H1 (cell line): Measurements from ENCODE around the gene PFN2. TPM values are rescaled to one million over a fixed set of nuclear protein-coding genes. Genes with fewer than 3 reads are reported as not detected.

Experiments used
- CTCF ChIA-PET: fragments of 300-600 bp; sonication (Branson Sonifier 250); formaldehyde crosslinking; loops from one replicate; lab custom pipeline; 2021; ENCODE audit not compliant: partially characterized antibody; lab: Charles Lee
- POLR2A ChIA-PET: fragments of 300-600 bp; sonication (Branson Sonifier 250); formaldehyde crosslinking; loops from one replicate; lab custom pipeline; 2021; ENCODE audit warnings: inconsistent platforms; ENCODE audit not compliant: partially characterized antibody; lab: Charles Lee
- DNase-seq, 2 experiments: peaks; one replicate each; pipeline versions ENCODE4 v3.0.0 to v3.0.0-alpha.2; 2010 to 2022; ENCODE audit warnings: low spot score in 2 of 2, low read depth in 1 of 2, mixed read lengths in 1 of 2
- FAIRE-seq: peaks from 2 replicates; lab custom pipeline; 2011; peaks lifted over from hg19 to GRCh38; lab: Jason Lieb, UNC
- H2AFZ ChIP-seq: 2 replicates; pipeline ENCODE4 v1.8.1; 2012; ENCODE audit warnings: low read length, inconsistent platforms
- H2AK5ac ChIP-seq: 2 replicates; pipeline ENCODE4 v1.6.1; 2013; ENCODE audit warnings: low read depth, low read length
- H2BK120ac ChIP-seq: replicated peaks from 2 replicates; pipeline ENCODE3; 2013; ENCODE audit warnings: low read depth, low read length, inconsistent platforms
- H2BK12ac ChIP-seq: 2 replicates; pipeline ENCODE4 v1.6.1; 2013; ENCODE audit warnings: low read depth, low read length
- H2BK15ac ChIP-seq: 2 replicates; pipeline ENCODE4 v1.6.1; 2013; ENCODE audit warnings: low read length
- H2BK20ac ChIP-seq: 2 replicates; pipeline ENCODE4 v1.6.1; 2013; ENCODE audit warnings: low read length
- H2BK5ac ChIP-seq: 2 replicates; pipeline ENCODE4 v1.6.1; 2013; ENCODE audit warnings: low read depth, low read length
- H3K14ac ChIP-seq: 2 replicates; pipeline ENCODE4 v1.6.1; 2013; ENCODE audit warnings: inconsistent platforms; ENCODE audit not compliant: insufficient read length
- H3K18ac ChIP-seq: 2 replicates; pipeline ENCODE4 v1.6.1; 2013; ENCODE audit warnings: low read length; ENCODE audit errors: extremely low read depth
- H3K23ac ChIP-seq: 2 replicates; pipeline ENCODE4 v1.6.1; 2013; ENCODE audit warnings: inconsistent platforms; ENCODE audit not compliant: insufficient read length
- H3K23me2 ChIP-seq: 2 replicates; pipeline ENCODE4 v1.6.1; 2013; ENCODE audit warnings: low read depth, low read length
- H3K27ac ChIP-seq: 2 replicates; pipeline ENCODE4 v1.6.1; 2011; ENCODE audit warnings: low read depth, low read length, inconsistent platforms
- H3K27me3 ChIP-seq, 4 experiments: replicated peaks in 1 of 4; 1 replicate in 1 of 4; 2 replicates in 3 of 4; pipeline versions ENCODE4 v1.6.1 to v1.8.1; 2011 to 2013; ENCODE audit warnings: low read length in 3 of 4, mild to moderate bottlenecking in 3 of 4, inconsistent platforms in 2 of 4, mixed read lengths in 2 of 4, moderate library complexity in 1 of 4; ENCODE audit not compliant: control insufficient read depth in 3 of 4, insufficient read depth in 3 of 4; ENCODE audit errors: extremely low read depth in 1 of 4
- H3K36me3 ChIP-seq, 4 experiments: 2 replicates each; pipeline versions ENCODE4 v1.6.1 to v1.8.1; 2011 to 2013; ENCODE audit warnings: mild to moderate bottlenecking in 4 of 4, low read length in 3 of 4, moderate library complexity in 2 of 4, control low read depth in 1 of 4, inconsistent platforms in 1 of 4; ENCODE audit not compliant: insufficient read depth in 4 of 4, control insufficient read depth in 2 of 4
- H3K4ac ChIP-seq: replicated peaks from 2 replicates; pipeline ENCODE3; 2013; ENCODE audit warnings: low read length, low read depth, mixed read lengths, inconsistent platforms; ENCODE audit not compliant: insufficient read length
- H3K4me1 ChIP-seq, 4 experiments: replicated peaks in 1 of 4; 1 replicate in 1 of 4; 2 replicates in 3 of 4; pipeline versions ENCODE4 v1.6.1 to v1.8.1; 2011 to 2013; ENCODE audit warnings: low read length in 3 of 4, inconsistent platforms in 2 of 4, mixed read lengths in 1 of 4; ENCODE audit not compliant: insufficient read depth in 4 of 4, control insufficient read depth in 3 of 4
- H3K4me2 ChIP-seq, 2 experiments: 2 replicates each; pipeline versions ENCODE4 v1.6.1 to v1.8.1; 2011 to 2013; ENCODE audit warnings: low read depth in 2 of 2, low read length in 2 of 2, control low read depth in 1 of 2, inconsistent platforms in 1 of 2, mild to moderate bottlenecking in 1 of 2; ENCODE audit not compliant: insufficient read depth in 1 of 2
- H3K4me3 ChIP-seq, 4 experiments: fragments of 200-600, 300-600 bp in 1 of 4; sonication (generic), shearing (Covaris generic), sonication (Bioruptor Twin) in 1 of 4; 2 replicates each; pipeline versions ENCODE4 v1.5.1 to v1.8.1; 2011 to 2016; ENCODE audit warnings: low read length in 4 of 4, low read depth in 3 of 4, control low read depth in 2 of 4, inconsistent platforms in 2 of 4, mild to moderate bottlenecking in 2 of 4, mixed read lengths in 1 of 4, moderate library complexity in 1 of 4; ENCODE audit not compliant: insufficient read depth in 2 of 4; ENCODE audit errors: extremely low read depth in 1 of 4
- H3K56ac ChIP-seq: replicated peaks from 2 replicates; pipeline ENCODE3; 2013; ENCODE audit warnings: low read depth, mild to moderate bottlenecking, mixed read lengths, low read length, inconsistent platforms; ENCODE audit not compliant: insufficient read length
- H3K79me1 ChIP-seq: 2 replicates; pipeline ENCODE4 v1.6.1; 2013; ENCODE audit warnings: low read depth, low read length, control low read depth
- H3K79me2 ChIP-seq, 2 experiments: 2 replicates each; pipeline versions ENCODE4 v1.6.1 to v1.8.1; 2012 to 2013; ENCODE audit warnings: low read length in 2 of 2, mild to moderate bottlenecking in 2 of 2, inconsistent platforms in 1 of 2; ENCODE audit not compliant: insufficient read depth in 2 of 2, control insufficient read depth in 1 of 2
- H3K9ac ChIP-seq, 4 experiments: replicated peaks in 1 of 4; 1 replicate in 1 of 4; 2 replicates in 3 of 4; pipeline versions ENCODE4 v1.6.1 to v1.8.1; 2011 to 2013; ENCODE audit warnings: low read depth in 3 of 4, low read length in 3 of 4, control low read depth in 2 of 4, mild to moderate bottlenecking in 2 of 4, moderate library complexity in 2 of 4, inconsistent platforms in 1 of 4; ENCODE audit errors: extremely low read depth in 1 of 4
- H3K9me3 ChIP-seq, 2 experiments: 2 replicates each; pipeline versions ENCODE4 v1.6.1 to v1.8.1; 2012 to 2013; ENCODE audit warnings: mild to moderate bottlenecking in 2 of 2, moderate library complexity in 2 of 2, control low read depth in 1 of 2, inconsistent platforms in 1 of 2, low read depth in 1 of 2, low read length in 1 of 2, mixed read lengths in 1 of 2; ENCODE audit not compliant: insufficient read depth in 2 of 2
- H4K20me1 ChIP-seq, 2 experiments: replicated peaks in 1 of 2; 2 replicates each; pipeline versions ENCODE3 to v1.8.1; 2011 to 2013; ENCODE audit warnings: inconsistent platforms in 2 of 2, low read length in 2 of 2, mild to moderate bottlenecking in 1 of 2; ENCODE audit not compliant: insufficient read depth in 2 of 2, control insufficient read depth in 1 of 2
- H4K5ac ChIP-seq: 2 replicates; pipeline ENCODE4 v1.6.1; 2013; ENCODE audit warnings: low read length, low read depth, mixed read lengths, inconsistent platforms; ENCODE audit not compliant: insufficient read length
- H4K8ac ChIP-seq: 2 replicates; pipeline ENCODE4 v1.8.0; 2013; ENCODE audit warnings: mild to moderate bottlenecking, moderate library complexity, low read length, inconsistent platforms; ENCODE audit not compliant: insufficient read depth; ENCODE audit errors: extremely low read depth
- H4K91ac ChIP-seq: replicated peaks from 2 replicates; pipeline ENCODE3; 2013; ENCODE audit warnings: low read length, mixed read lengths, inconsistent platforms; ENCODE audit not compliant: insufficient read length
- ATF2 ChIP-seq: IDR thresholded peaks from 2 replicates; pipeline ENCODE4 v1.6.1; 2012; ENCODE audit warnings: low read length, inconsistent platforms
- BCL11A ChIP-seq, 2 experiments: IDR thresholded peaks; one replicate each; pipeline ENCODE4 v1.6.1; 2011; ENCODE audit warnings: low read depth in 2 of 2, low read length in 2 of 2, mild to moderate bottlenecking in 2 of 2
- CEBPB ChIP-seq: IDR thresholded peaks from 2 replicates; pipeline ENCODE4 v1.6.1; 2012; ENCODE audit warnings: low read depth, low read length
- CHD2 ChIP-seq: IDR thresholded peaks from 2 replicates; pipeline ENCODE4 v1.6.1; 2012; ENCODE audit warnings: low read length, improper control_type of control experiment
- GTF2F1 ChIP-seq: IDR thresholded peaks from 2 replicates; pipeline ENCODE4 v1.6.1; 2012; ENCODE audit warnings: low read depth, low read length, improper control_type of control experiment, borderline replicate concordance
- JUN ChIP-seq: IDR thresholded peaks from 2 replicates; pipeline ENCODE4 v1.6.1; 2011; ENCODE audit warnings: low read depth, mild to moderate bottlenecking, improper control_type of control experiment, low read length
- PHF8 ChIP-seq: fragments of 200-600 bp; sonication (generic); conservative IDR thresholded peaks from 2 replicates; pipeline ENCODE4 v1.7.1; 2012; ENCODE audit warnings: low read depth, mild to moderate bottlenecking, inconsistent platforms, low read length, moderate library complexity
- POLR2AphosphoS5 ChIP-seq: IDR thresholded peaks from 2 replicates; pipeline ENCODE4 v1.6.1; 2011; ENCODE audit warnings: low read depth, low read length
- RBBP5 ChIP-seq: IDR thresholded peaks from 2 replicates; pipeline ENCODE4 v1.7.1; 2012; ENCODE audit warnings: low read depth, mild to moderate bottlenecking, inconsistent platforms, low read length, moderate library complexity, borderline replicate concordance
- RXRA ChIP-seq: IDR thresholded peaks from 2 replicates; pipeline ENCODE4 v1.6.1; 2011; ENCODE audit warnings: low read depth, mild to moderate bottlenecking, low read length, moderate library complexity; ENCODE audit not compliant: insufficient read depth
- SP1 ChIP-seq: IDR thresholded peaks from 2 replicates; pipeline ENCODE4 v1.6.1; 2011; ENCODE audit warnings: low read depth, low read length
- TAF1 ChIP-seq: IDR thresholded peaks from 2 replicates; pipeline ENCODE4 v1.6.1; 2011; ENCODE audit warnings: mild to moderate bottlenecking, low read depth, low read length
- YY1 ChIP-seq: IDR thresholded peaks from 2 replicates; pipeline ENCODE4 v1.6.1; 2011; ENCODE audit warnings: low read depth, mild to moderate bottlenecking, low read length
- WGBS, 2 experiments: shearing (Covaris generic) in 1 of 2; methylation state at CpG; one replicate each; pipeline versions ENCODE4 v1.1.6 to v1.1.7; 2013 to 2015; ENCODE audit warnings: low lambda C conversion rate in 2 of 2, mixed read lengths in 2 of 2, inconsistent platforms in 1 of 2, low coverage in 1 of 2, missing lambda C conversion rate in 1 of 2; ENCODE audit not compliant: insufficient replicate concordance in 2 of 2, insufficient coverage in 1 of 2, insufficient read length in 1 of 2; ENCODE audit errors: extremely low coverage in 1 of 2, missing lambda C conversion rate in 1 of 2; 5-methylcytosine and 5-hydroxymethylcytosine counted together
- polyA plus RNA-seq, 7 experiments: library from polyadenylated mRNA; depleted of rRNA in 3 of 7; stranded (reverse) in 5 of 7; unstranded in 2 of 7; fragments of >200 nt in 5 of 7; fragments of 200-250 nt in 2 of 7; gene quantifications; 1 replicate in 5 of 7; 2 replicates in 1 of 7; 4 replicates in 1 of 7; pipeline versions ENCODE4 v1.2.1 to v1.2.3, GENCODE V29; 2011 to 2013; ENCODE audit warnings: missing spikeins in 2 of 7, mixed read lengths in 2 of 7
- total RNA-seq: library from RNA; stranded (reverse); fragmentation: NEBNext Ultra II Directional; extraction: Animal tissue kit (Norgen Biotek cat#: 25700); gene quantifications from 2 replicates; pipeline ENCODE4 v1.2.1, GENCODE V29; 2021

The PFN2 gene
- total and polyA plus RNA-seq, 2 of the 8 experiments (the other 6 are each of a cell fraction or from before 2014, with no cell fraction given): 175 to 311 TPM

GRCh38 chr3:150013801-150014200, 43.1 kb upstream of the PFN2 start:
- Histone ChIP-seq H3K56ac (no peak overlapping the region), H3K23ac (no peak overlapping the region), H2BK120ac (no peak overlapping the region), H3K4me2 (no peak overlapping the region), H4K5ac (no peak overlapping the region), H3K14ac (no peak overlapping the region), H3K4me3 (no peak overlapping the region), H4K91ac (no peak overlapping the region), H3K23me2 (no peaks in the 10 kb centered on the region), H3K79me2 (no peaks in the 10 kb centered on the region), H2BK20ac (no peak overlapping the region), H3K79me1 (no peaks in the 10 kb centered on the region), H2BK12ac (no peak overlapping the region), H4K8ac (no peak overlapping the region), H4K20me1 (no peaks in the 10 kb centered on the region), H3K4ac (no peak overlapping the region), H3K36me3 (no peaks in the 10 kb centered on the region), H3K27me3 (no peaks in the 10 kb centered on the region), H2AFZ (no peak overlapping the region), H3K9me3 (no peaks in the 10 kb centered on the region), H3K4me1 (no peaks in the 10 kb centered on the region), H3K27ac (no peak overlapping the region), H3K9ac (no peak overlapping the region), H2BK5ac (no peak overlapping the region), H3K18ac (no peak overlapping the region), H2AK5ac (no peak overlapping the region), H2BK15ac (no peak overlapping the region)
- ChIA-PET CTCF (interaction anchor here (0.5 to 1.4 kb wide), 4 partner anchors 93 to 618 kb away, joined by 3 to 5 read pairs (median 3); no protein-coding TSS in a partner anchor), POLR2A (interaction anchor here (1.0 kb wide), 1 partner anchor 43 kb away, joined by 3 read pairs; no protein-coding TSS in a partner anchor)
- DNase-seq (no peak), FAIRE-seq (no peak)
- 87% methylated on average over 2 of the region's 2 CpGs; no CpG with 5 or more reads in 1 of the 2 experiments for WGBS, 2 experiments
- TF ChIP-seq JUN: no peak
- TF ChIP-seq CEBPB: no peak
- TF ChIP-seq CHD2: no peak
- TF ChIP-seq RBBP5: no peak
- TF ChIP-seq TAF1: no peak
- TF ChIP-seq YY1: no peak
- no peak for TF ChIP-seq SP1
- no peak for TF ChIP-seq BCL11A (IDR thresholded peaks at IDR 0.05; ENCODE audit: low read depth in 2 of 2, low read length in 2 of 2)
- TF ChIP-seq ATF2: no peak
- TF ChIP-seq PHF8: no peak
- TF ChIP-seq RXRA: no peak
- TF ChIP-seq POLR2AphosphoS5: no peak
- TF ChIP-seq GTF2F1: no peak
